HCT116 (cell line): ENCODE data around the gene DCHS1. TPM values are rescaled to one million over a fixed set of nuclear protein-coding genes. Genes with fewer than 3 reads are reported as not detected.
A peak's percentile ranks its signal among the peaks of the same experiment; 100 is the strongest.

Experiments
- ATAC-seq: fragments of 200-7000 bp; cut with Tn5 transposase; 2 replicates; pipeline ENCODE4 v1.9.1; 2020; ENCODE audit warnings: mild to moderate bottlenecking, moderate library complexity
- BruUV-seq: library from RNA; stranded (reverse); fragments of 400-500 nt; replicated peaks from 2 replicates; lab custom pipeline; 2021; lab: Mats Ljungman, UMichigan
- CTCF ChIA-PET: fragments of 300-600 bp; sonication (Branson Sonifier 250); formaldehyde crosslinking; loops from one replicate; lab custom pipeline; 2021; ENCODE audit warnings: antibody characterized with exemption; lab: Charles Lee
- POLR2A ChIA-PET: fragments of 300-600, 350-600 bp; sonication (Branson Sonifier 250); formaldehyde crosslinking; loops from one replicate; lab custom pipeline; 2021; ENCODE audit warnings: antibody characterized with exemption; lab: Charles Lee
- RAD21 ChIA-PET, 2 experiments: fragments of 300-600 bp; sonication (Branson Sonifier 250); formaldehyde crosslinking; loops; one replicate each; lab custom pipeline; 2023; ENCODE audit warnings: low total read pairs in 2 of 2; ENCODE audit not compliant: uncharacterized antibody in 2 of 2, unreplicated experiment in 2 of 2, low non-redundant PET in 1 of 2; lab: Charles Lee
- DNase-seq: peaks from one replicate; pipeline ENCODE4 v3.0.0-alpha.2; 2010; ENCODE audit warnings: low read depth, low spot score
- H2AFZ ChIP-seq: fragments of 200-600 bp; shearing (Covaris generic), sonication (generic); 2 replicates; pipeline ENCODE4 v1.6.1; 2017; ENCODE audit warnings: low read depth, mixed run types, mixed read lengths, antibody characterized with exemption, low read length; ENCODE audit not compliant: poor library complexity, severe bottlenecking
- H3K27ac ChIP-seq: 2 replicates; pipeline ENCODE4 v1.5.1; 2012; ENCODE audit warnings: low read depth, low read length
- H3K27me3 ChIP-seq: fragments of 200-600 bp; sonication (generic); 2 replicates; pipeline ENCODE4 v1.6.1; 2016; ENCODE audit warnings: mixed run types, low read length, mixed read lengths; ENCODE audit not compliant: insufficient read depth
- H3K36me3 ChIP-seq, 2 experiments: fragments of 200-500 bp in 1 of 2; fragments of 200-600 bp in 1 of 2; sonication (Bioruptor generic) in 1 of 2; sonication (generic) in 1 of 2; 2 replicates each; pipeline versions ENCODE4 v1.5.1 to v1.6.1; 2014 to 2016; ENCODE audit warnings: low read length in 2 of 2, inconsistent platforms in 1 of 2, mixed read lengths in 1 of 2, mixed run types in 1 of 2; ENCODE audit not compliant: insufficient read depth in 2 of 2, control insufficient read depth in 1 of 2
- H3K4me1 ChIP-seq, 2 experiments: fragments of 200-600 bp in 1 of 2; sonication (generic) in 1 of 2; 2 replicates each; pipeline versions ENCODE4 v1.5.1 to v1.6.1; 2012 to 2017; ENCODE audit warnings: low read length in 2 of 2, inconsistent platforms in 1 of 2, mild to moderate bottlenecking in 1 of 2, mixed read lengths in 1 of 2, mixed run types in 1 of 2, moderate library complexity in 1 of 2; ENCODE audit not compliant: insufficient read depth in 2 of 2, control insufficient read depth in 1 of 2
- H3K4me2 ChIP-seq: fragments of 200-600 bp; sonication (generic); 2 replicates; pipeline ENCODE4 v1.6.1; 2017; ENCODE audit warnings: mixed run types, low read length, mixed read lengths
- H3K4me3 ChIP-seq, 2 experiments: fragments of 200-600 bp in 1 of 2; sonication (generic) in 1 of 2; replicated peaks in 1 of 2; 2 replicates each; pipeline ENCODE4 v1.5.1; 2011 to 2016; ENCODE audit warnings: low read length in 2 of 2, control low read depth in 1 of 2, low read depth in 1 of 2, mild to moderate bottlenecking in 1 of 2, mixed read lengths in 1 of 2, mixed run types in 1 of 2
- H3K79me2 ChIP-seq: fragments of 200-600 bp; sonication (generic); 2 replicates; pipeline ENCODE4 v1.6.1; 2017; ENCODE audit warnings: mild to moderate bottlenecking, mixed run types, low read length, moderate library complexity, mixed read lengths; ENCODE audit not compliant: insufficient read depth
- H3K9ac ChIP-seq: fragments of 200-600 bp; sonication (generic); 2 replicates; pipeline ENCODE4 v1.6.1; 2016; ENCODE audit warnings: low read length, mixed read lengths
- H3K9me2 ChIP-seq: fragments of 200-600 bp; sonication (generic), shearing (Covaris generic); 2 replicates; pipeline ENCODE4 v1.6.1; 2017; ENCODE audit warnings: mixed run types, mild to moderate bottlenecking, moderate library complexity; ENCODE audit not compliant: insufficient read depth
- H3K9me3 ChIP-seq, 2 experiments: fragments of 200-500 bp in 1 of 2; fragments of 200-600 bp in 1 of 2; sonication (Bioruptor generic) in 1 of 2; sonication (generic) in 1 of 2; 2 replicates each; pipeline ENCODE4 v1.6.1; 2014 to 2017; ENCODE audit warnings: low read length in 2 of 2, mixed read lengths in 2 of 2, inconsistent platforms in 1 of 2, low read depth in 1 of 2, mild to moderate bottlenecking in 1 of 2, mixed run types in 1 of 2, moderate library complexity in 1 of 2; ENCODE audit not compliant: control insufficient read depth in 1 of 2, insufficient read depth in 1 of 2
- H4K20me1 ChIP-seq: fragments of 200-600 bp; sonication (generic), shearing (Covaris generic); 2 replicates; pipeline ENCODE4 v1.6.1; 2017; ENCODE audit warnings: mixed run types, mild to moderate bottlenecking, moderate library complexity; ENCODE audit not compliant: insufficient read depth
- CBX3 ChIP-seq: IDR thresholded peaks from 2 replicates; pipeline ENCODE4 v1.6.1; 2012; ENCODE audit warnings: low read depth
- EGR1 ChIP-seq: IDR thresholded peaks from 2 replicates; pipeline ENCODE4 v1.6.1; 2012; ENCODE audit warnings: low read depth
- ELF1 ChIP-seq: IDR thresholded peaks from 2 replicates; pipeline ENCODE4 v1.6.1; 2012; ENCODE audit warnings: low read depth, borderline replicate concordance
- EZH2phosphoT487 ChIP-seq: fragments of 200-600 bp; IDR thresholded peaks from 2 replicates; pipeline ENCODE4 v1.6.1; 2018; ENCODE audit warnings: antibody characterized with exemption, borderline replicate concordance
- FOSL1 ChIP-seq: IDR thresholded peaks from 2 replicates; pipeline ENCODE4 v1.6.1; 2012; ENCODE audit warnings: low read depth
- JUND ChIP-seq: IDR thresholded peaks from 2 replicates; pipeline ENCODE4 v1.6.1; 2012
- POLR2A ChIP-seq: IDR thresholded peaks from 2 replicates; pipeline ENCODE4 v1.7.0; 2011; ENCODE audit warnings: borderline replicate concordance; ENCODE audit not compliant: insufficient read depth, insufficient read length; ENCODE audit errors: extremely low read depth
- POLR2AphosphoS5 ChIP-seq: IDR thresholded peaks from 2 replicates; pipeline ENCODE4 v1.6.1; 2011; ENCODE audit warnings: mild to moderate bottlenecking, low read depth, low read length, moderate library complexity
- RAD21 ChIP-seq: IDR thresholded peaks from 2 replicates; pipeline ENCODE4 v1.6.1; 2012; ENCODE audit warnings: low read depth, mild to moderate bottlenecking
- SIN3A ChIP-seq: IDR thresholded peaks from 2 replicates; pipeline ENCODE4 v1.6.1; 2012; ENCODE audit warnings: low read depth
- SP1 ChIP-seq: IDR thresholded peaks from 2 replicates; pipeline ENCODE4 v1.6.1; 2012; ENCODE audit warnings: low read depth
- TCF7L2 ChIP-seq: IDR thresholded peaks from 2 replicates; pipeline ENCODE4 v1.7.0; 2011; ENCODE audit warnings: borderline replicate concordance, inconsistent platforms; ENCODE audit not compliant: insufficient read depth, insufficient read length; ENCODE audit errors: extremely low read depth
- ZFX ChIP-seq: fragments of 450-650 bp; IDR thresholded peaks from 2 replicates; pipeline ENCODE4 v1.6.1; 2017
- intact Hi-C: fragments of 100-400 bp; cut with micrococcal nuclease; formaldehyde crosslinking; loops from 2 replicates; pipeline ENCODE4 v1.10.0; 2022
- total RNA-seq: library from RNA; stranded (reverse); gene quantifications from one replicate; pipeline ENCODE4 v1.2.1, GENCODE V29; 2021; ENCODE audit not compliant: unreplicated experiment

DCHS1 gene
- total RNA-seq, 1 experiment from 2014 or later = 0.30 TPM

DNA sequence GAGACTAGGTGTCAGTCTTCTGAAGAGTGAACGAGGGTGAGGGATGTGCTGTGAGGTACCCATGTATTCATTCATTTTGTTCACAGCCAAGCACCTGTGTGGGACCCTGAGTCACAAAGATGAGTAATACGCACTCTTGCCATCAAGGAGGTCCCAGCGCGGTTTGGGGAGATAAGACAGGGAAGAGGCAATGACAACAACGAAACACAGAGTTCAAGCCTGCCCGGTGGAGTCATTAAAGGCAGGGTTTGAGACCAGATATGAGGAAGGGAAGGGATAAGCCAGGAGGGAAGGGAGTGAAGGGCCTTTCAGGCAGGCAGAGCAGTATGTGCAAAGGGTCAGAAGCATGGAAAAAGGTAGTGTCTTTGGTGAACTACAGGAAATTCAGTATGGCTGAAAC lies 4.6 kb downstream of the DCHS1 start:
- Histone ChIP-seq H3K36me3 (no peaks in the 10 kb centered on the region), H3K79me2 (no peaks in the 10 kb centered on the region), H3K27ac (no peak overlapping the region), H4K20me1 (no peaks in the 10 kb centered on the region), H3K4me3 (no peak overlapping the region), H3K4me1 (peaks cover 0 to 7% of the 10 kb centered on the region in 2 experiments; a peak in 2 of 4 replicates), H2AFZ (no peak overlapping the region), H3K9me3 (no peaks in the 10 kb centered on the region), H3K9me2 (no peaks in the 10 kb centered on the region), H3K4me2 (peak overlapping the region; percentile 40), H3K9ac (no peak overlapping the region), H3K27me3 (peaks cover 32% of the 10 kb centered on the region; the same call in 1 of the 2 replicates)
- TF ChIP-seq EZH2phosphoT487 (no peak), RAD21 (no peak), JUND (peak; percentile 12; the same call in 1 of the 2 replicates), SIN3A (no peak), POLR2A (no peak), ELF1 (no peak), TCF7L2 (no peak), SP1 (no peak), EGR1 (no peak), FOSL1 (peak; percentile 12; the same call in 1 of the 2 replicates), ZFX (no peak)
- ChIA-PET RAD21 (no interaction called here), CTCF (no interaction called here), POLR2A (no interaction called here)
- BruUV-seq = no TSS peak
- peak; percentile 28; the same call in 1 of the 2 replicates for ATAC-seq
- intact Hi-C loops = no loop called here
- no peak for DNase-seq

DNA sequence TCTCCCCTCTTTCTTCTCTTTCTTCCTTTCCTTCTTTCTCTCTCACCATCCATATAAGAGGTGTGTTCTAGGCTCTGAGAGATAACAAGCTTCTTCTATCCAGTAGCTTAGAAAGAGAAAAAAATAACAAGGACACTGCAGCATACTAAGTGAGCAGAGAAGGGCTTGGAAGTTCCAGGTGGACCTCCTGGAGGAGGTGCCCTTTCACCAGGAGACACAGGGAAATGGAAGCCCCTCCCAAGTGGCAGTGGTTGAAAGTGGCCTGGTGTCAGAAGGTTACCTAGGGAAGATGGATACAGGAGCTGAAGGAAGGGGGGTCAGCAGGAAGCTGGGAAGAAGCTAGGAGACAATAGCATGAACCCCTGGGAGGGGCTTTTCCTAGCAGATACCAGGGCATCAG lies 5.5 kb downstream of the DCHS1 start:
- no peaks in the 10 kb centered on the region for H4K20me1 ChIP-seq
- RAD21 ChIA-PET = no interaction called here
- no peak overlapping the region for H3K9ac ChIP-seq
- no peaks in the 10 kb centered on the region for H3K9me2 ChIP-seq
- H3K79me2 ChIP-seq = no peaks in the 10 kb centered on the region
- no peak for TF ChIP-seq SP1
- no peak for TF ChIP-seq FOSL1
- TF ChIP-seq TCF7L2 = no peak
- no peak for TF ChIP-seq CBX3
- TF ChIP-seq POLR2AphosphoS5 = no peak
- H3K4me3 ChIP-seq = no peak overlapping the region
- POLR2A ChIA-PET = no interaction called here
- peaks cover 32% of the 10 kb centered on the region; the same call in 1 of the 2 replicates for H3K27me3 ChIP-seq
- H3K27ac ChIP-seq = no peak overlapping the region
- DNase-seq (no peak), ATAC-seq (no peak)
- CTCF ChIA-PET = interaction anchor here (1.0 kb wide), 1 partner anchor 18 kb away, joined by 3 read pairs; no protein-coding TSS in a partner anchor
- H3K4me1 ChIP-seq = peaks cover 0 to 7% of the 10 kb centered on the region in 2 experiments; a peak in 2 of 4 replicates
- H3K4me2 ChIP-seq = no peak overlapping the region
- no peaks in the 10 kb centered on the region for H3K9me3 ChIP-seq
- no peaks in the 10 kb centered on the region for H3K36me3 ChIP-seq
- H2AFZ ChIP-seq = no peak overlapping the region
- BruUV-seq = no TSS peak
- intact Hi-C loops = no loop called here
